Neural progenitor cell (in vitro differentiated cells): Measurements from ENCODE around the gene CBLIF. TPM values are rescaled to one million over a fixed set of nuclear protein-coding genes. Genes with fewer than 3 reads are reported as not detected.
"Not testable (repeated sequence)": the region's sequence is repeated elsewhere in the genome, so short reads cannot be mapped to it uniquely, and the experiment has no call there.

Experiments
- DNase-seq: peaks from one replicate; pipeline ENCODE4 v3.0.0-alpha.2; 2016; ENCODE audit warnings: low spot score
- H2AFZ ChIP-seq: fragments of 200-600 bp; sonication (generic); replicated peaks from 2 replicates; pipeline ENCODE4 v1.6.1; 2016; ENCODE audit warnings: antibody characterized with exemption
- H3F3A ChIP-seq: fragments of 200-600 bp; sonication (generic); 2 replicates; pipeline ENCODE4 v1.6.1; 2016; ENCODE audit warnings: antibody characterized with exemption, low read depth
- H3K27ac ChIP-seq: fragments of 200-600 bp; sonication (generic); 2 replicates; pipeline ENCODE4 v1.5.1; 2016; ENCODE audit warnings: mild to moderate bottlenecking
- H3K27me3 ChIP-seq: fragments of 200-600 bp; sonication (generic); 2 replicates; pipeline ENCODE4 v1.6.1; 2016; ENCODE audit warnings: mild to moderate bottlenecking, moderate library complexity
- H3K36me3 ChIP-seq: fragments of 200-600 bp; sonication (generic); 2 replicates; pipeline ENCODE4 v1.5.1; 2016
- H3K4me1 ChIP-seq: fragments of 200-600 bp; sonication (generic); 2 replicates; pipeline ENCODE4 v1.6.1; 2016; ENCODE audit warnings: mixed run types
- H3K4me2 ChIP-seq: fragments of 200-600 bp; sonication (generic); 2 replicates; pipeline ENCODE4 v1.6.1; 2016
- H3K4me3 ChIP-seq: fragments of 200-600 bp; sonication (generic); 2 replicates; pipeline ENCODE4 v1.5.1; 2016
- H3K79me2 ChIP-seq: fragments of 200-600 bp; sonication (generic); 2 replicates; pipeline ENCODE4 v1.6.1; 2016; ENCODE audit warnings: low read depth
- H3K9ac ChIP-seq: fragments of 200-600 bp; sonication (generic); 2 replicates; pipeline ENCODE4 v1.6.1; 2016
- H3K9me3 ChIP-seq: fragments of 200-600 bp; sonication (generic); 2 replicates; pipeline ENCODE4 v1.5.1; 2016; ENCODE audit warnings: low read depth
- H4K20me1 ChIP-seq: fragments of 200-600 bp; sonication (generic); 2 replicates; pipeline ENCODE4 v1.6.1; 2016; ENCODE audit warnings: low read depth
- H3K27ac Mint-ChIP-seq: 3 replicates; pipeline ENCODE4 v1.8.0; 2021; ENCODE audit warnings: mixed read lengths
- H3K27me3 Mint-ChIP-seq: 2 replicates; pipeline ENCODE4 v1.8.0; 2022; ENCODE audit warnings: low read depth, mild to moderate bottlenecking, inconsistent platforms, moderate library complexity, mixed read lengths; ENCODE audit not compliant: insufficient read depth
- H3K36me3 Mint-ChIP-seq: 3 replicates; pipeline ENCODE4 v1.8.0; 2021; ENCODE audit warnings: mixed read lengths
- H3K4me1 Mint-ChIP-seq: 3 replicates; pipeline ENCODE4 v1.8.0; 2021; ENCODE audit warnings: mixed read lengths
- H3K4me3 Mint-ChIP-seq: 3 replicates; pipeline ENCODE4 v1.8.0; 2021; ENCODE audit warnings: mild to moderate bottlenecking, moderate library complexity, mixed read lengths
- H3K9me3 Mint-ChIP-seq: 3 replicates; pipeline ENCODE4 v1.8.0; 2020; ENCODE audit warnings: mixed read lengths
- CTCF ChIP-seq: fragments of 200-600 bp; sonication (generic); IDR thresholded peaks from 2 replicates; pipeline ENCODE4 v1.5.1; 2017; ENCODE audit warnings: antibody characterized with exemption, mild to moderate bottlenecking
- EZH2 ChIP-seq: fragments of 200-600 bp; sonication (generic); IDR thresholded peaks from 2 replicates; pipeline ENCODE4 v1.6.1; 2017; ENCODE audit warnings: antibody characterized with exemption, mild to moderate bottlenecking, moderate library complexity
- EZH2phosphoT487 ChIP-seq: fragments of 200-600 bp; sonication (generic); IDR thresholded peaks from 2 replicates; pipeline ENCODE4 v1.6.1; 2017; ENCODE audit warnings: antibody characterized with exemption
- total RNA-seq: library from RNA; depleted of rRNA; stranded (reverse); fragments of >200 nt; gene quantifications from 2 replicates; pipeline ENCODE4 v1.2.3, GENCODE V29; 2015; ENCODE audit warnings: low replicate concordance

CBLIF gene
- total RNA-seq, 1 donor from 2014 or later = not detected

- Histone ChIP-seq H3K36me3 (no peaks in the 10 kb centered on the region), H3K4me2 (no peak overlapping the region), H3K27ac (no peak overlapping the region), H3K9me3 (no peaks in the 10 kb centered on the region), H3F3A (no peaks in the 10 kb centered on the region), H3K79me2 (no peaks in the 10 kb centered on the region), H3K27me3 (no peaks in the 10 kb centered on the region), H3K4me1 (no peaks in the 10 kb centered on the region), H2AFZ (no peak overlapping the region), H3K4me3 (no peak overlapping the region), H4K20me1 (no peaks in the 10 kb centered on the region), H3K9ac (no peak overlapping the region)
- Mint-ChIP-seq H3K27ac (no peak overlapping the region), H3K4me3 (no peak overlapping the region), H3K9me3 (no peaks in the 10 kb centered on the region), H3K36me3 (no peaks in the 10 kb centered on the region), H3K4me1 (no peaks in the 10 kb centered on the region), H3K27me3 (no peaks in the 10 kb centered on the region)
- TF ChIP-seq EZH2 (no peak), EZH2phosphoT487 (no peak)
- no peak for DNase-seq
Observed at GRCh38 chr11:59829358-59829757, 15.9 kb downstream of the CBLIF start.

- Histone ChIP-seq H3K4me1 (no peaks in the 10 kb centered on the region), H3K27ac (no peak overlapping the region), H3K4me2 (no peak overlapping the region), H3K36me3 (no peaks in the 10 kb centered on the region), H2AFZ (no peak overlapping the region), H3K27me3 (no peaks in the 10 kb centered on the region), H3K4me3 (no peak overlapping the region), H3F3A (no peaks in the 10 kb centered on the region), H4K20me1 (no peaks in the 10 kb centered on the region), H3K9ac (no peak overlapping the region), H3K9me3 (no peaks in the 10 kb centered on the region), H3K79me2 (no peaks in the 10 kb centered on the region)
- Mint-ChIP-seq H3K36me3 (no peaks in the 10 kb centered on the region), H3K4me3 (no peak overlapping the region), H3K4me1 (no peaks in the 10 kb centered on the region), H3K9me3 (no peaks in the 10 kb centered on the region), H3K27me3 (no peaks in the 10 kb centered on the region), H3K27ac (no peak overlapping the region)
- DNase-seq = peak; percentile 66
- TF ChIP-seq EZH2phosphoT487 (no peak), CTCF (peak; percentile 65), EZH2 (no peak)
Observed at GRCh38 chr11:59822989-59823566, 22.2 kb downstream of the CBLIF start.

- Histone ChIP-seq H3K9me3 (no peaks in the 10 kb centered on the region), H4K20me1 (no peaks in the 10 kb centered on the region), H3K4me3 (no peak overlapping the region), H3K4me1 (peaks cover 15% of the 10 kb centered on the region), H3K36me3 (no peaks in the 10 kb centered on the region), H3K9ac (no peak overlapping the region), H3F3A (no peaks in the 10 kb centered on the region), H2AFZ (no peak overlapping the region), H3K27me3 (no peaks in the 10 kb centered on the region), H3K27ac (no peak overlapping the region), H3K79me2 (no peaks in the 10 kb centered on the region), H3K4me2 (no peak overlapping the region)
- H3K9me3 Mint-ChIP-seq = no peaks in the 10 kb centered on the region
- no peak overlapping the region for H3K4me3 Mint-ChIP-seq
- H3K27me3 Mint-ChIP-seq = no peaks in the 10 kb centered on the region
- H3K36me3 Mint-ChIP-seq = no peaks in the 10 kb centered on the region
- H3K4me1 Mint-ChIP-seq = no peaks in the 10 kb centered on the region
- DNase-seq = no peak
- no peak overlapping the region for H3K27ac Mint-ChIP-seq
- TF ChIP-seq CTCF (no peak), EZH2 (no peak), EZH2phosphoT487 (no peak)
Observed at GRCh38 chr11:59818572-59818971, 26.7 kb downstream of the CBLIF start.

- H3K9me3 ChIP-seq, H3K36me3 Mint-ChIP-seq, H3K36me3 ChIP-seq, H3K79me2 ChIP-seq, H3F3A ChIP-seq, H3K4me1 Mint-ChIP-seq, H3K4me2 ChIP-seq, H3K27ac Mint-ChIP-seq, H3K27me3 Mint-ChIP-seq, H3K9ac ChIP-seq, DNase-seq, H3K27me3 ChIP-seq, H3K9me3 Mint-ChIP-seq, H4K20me1 ChIP-seq, H3K27ac ChIP-seq, H3K4me3 ChIP-seq, H3K4me3 Mint-ChIP-seq: not testable (repeated sequence)
- H3K4me1 ChIP-seq = peaks cover 15% of the 10 kb centered on the region
- H2AFZ ChIP-seq = peak overlapping the region; percentile 93
Observed at GRCh38 chr11:59816434-59816833, 28.9 kb downstream of the CBLIF start.
